ENCODE data around the gene ZNF219.
A peak's percentile ranks its signal among the peaks of the same experiment; 100 is the strongest.

The ZNF219 gene

DNA sequence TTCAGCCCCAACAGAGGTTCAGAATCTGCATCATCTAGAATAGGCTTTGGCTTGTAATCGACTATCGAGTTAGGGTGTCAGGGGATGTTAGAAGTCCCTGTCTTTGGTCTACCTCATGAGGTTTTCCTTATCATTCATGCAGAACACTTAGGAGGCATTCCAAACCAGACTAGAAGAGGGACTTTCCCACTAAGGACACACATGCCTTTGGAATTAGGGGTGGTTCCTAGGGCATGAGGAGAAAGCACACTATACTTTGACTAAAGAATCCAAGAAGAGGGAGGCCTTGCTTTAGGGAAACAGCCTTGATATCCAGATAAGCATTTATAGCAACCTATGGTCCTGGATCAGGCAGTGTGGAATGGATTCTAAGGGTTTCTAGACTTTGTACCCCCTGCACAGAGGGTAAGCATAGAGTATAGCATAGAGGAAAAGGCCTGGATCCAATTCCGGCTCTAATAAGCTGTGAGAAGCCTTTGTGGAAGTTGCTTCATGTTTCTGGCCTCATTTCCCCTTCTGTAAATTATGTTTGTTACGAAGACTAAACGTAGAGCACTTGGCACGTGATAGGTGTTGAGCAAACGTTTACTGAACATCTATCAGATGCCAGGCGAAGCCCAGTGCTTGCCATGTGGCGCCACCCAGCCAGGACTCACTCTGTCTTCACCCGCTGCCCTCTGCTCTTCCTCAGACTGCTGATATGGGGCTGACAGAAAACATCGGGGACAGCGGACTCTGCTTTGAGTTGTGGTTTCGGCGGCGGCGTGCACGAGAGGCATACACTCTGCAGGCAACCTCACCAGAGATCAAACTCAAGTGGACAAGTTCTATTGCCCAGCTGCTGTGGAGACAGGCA is 13.2 kb downstream of the ZNF219 start:
- DNase-seq: peak; percentile 95

DNA sequence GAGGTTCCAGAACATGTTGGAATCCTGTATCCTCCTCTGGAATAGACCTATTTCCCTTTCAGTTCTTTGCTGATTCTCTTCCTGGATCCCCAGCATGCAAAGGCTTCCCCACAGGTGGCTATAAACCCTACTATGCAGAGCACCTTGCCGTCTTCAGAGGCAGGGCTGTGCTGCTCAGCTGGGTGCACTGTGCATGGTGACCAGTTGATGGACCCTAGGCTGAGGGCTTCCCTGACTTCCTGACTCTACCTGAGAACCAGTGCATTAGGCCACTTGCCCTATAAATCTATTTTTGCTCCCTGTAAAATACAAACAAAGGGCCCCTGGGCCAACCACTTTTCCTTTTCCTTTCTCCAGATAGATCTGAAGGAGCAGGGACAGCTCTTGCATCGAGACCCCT is 14.1 kb downstream of the ZNF219 start:
- no peak for DNase-seq

DNA sequence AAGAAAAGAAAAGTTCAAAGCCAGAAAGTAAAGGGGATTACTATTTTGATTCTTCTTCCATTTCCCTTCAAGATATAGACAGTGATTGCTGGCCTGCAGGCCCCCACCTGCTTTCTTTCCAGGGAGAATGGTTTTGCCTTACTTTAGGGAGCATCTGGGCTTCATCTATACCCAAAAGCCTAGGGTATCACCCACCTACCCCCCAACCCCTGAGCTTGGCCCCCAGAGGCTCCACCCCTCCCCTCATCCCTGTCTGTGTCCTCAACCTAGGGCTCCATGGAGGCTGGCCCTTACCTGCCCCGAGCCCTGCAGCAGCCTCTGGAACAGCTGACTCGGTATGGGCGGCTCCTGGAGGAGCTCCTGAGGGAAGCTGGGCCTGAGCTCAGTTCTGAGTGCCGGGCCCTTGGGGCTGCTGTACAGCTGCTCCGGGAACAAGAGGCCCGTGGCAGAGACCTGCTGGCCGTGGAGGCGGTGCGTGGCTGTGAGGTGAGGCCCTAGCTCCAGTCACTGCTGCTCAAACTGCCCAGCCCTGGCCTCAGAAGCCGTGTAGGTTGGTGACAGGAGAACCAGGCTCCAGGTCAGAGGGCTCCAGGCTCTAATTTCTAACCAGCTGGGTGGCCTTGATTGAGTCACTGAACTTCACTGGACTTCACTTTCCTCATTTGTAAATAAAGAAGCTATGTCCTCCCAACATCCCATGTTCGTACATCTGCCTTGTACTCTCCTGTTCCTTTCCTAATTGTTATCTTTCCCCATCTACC is 14.7 kb downstream of the ZNF219 start:
- no peak for DNase-seq

DNA sequence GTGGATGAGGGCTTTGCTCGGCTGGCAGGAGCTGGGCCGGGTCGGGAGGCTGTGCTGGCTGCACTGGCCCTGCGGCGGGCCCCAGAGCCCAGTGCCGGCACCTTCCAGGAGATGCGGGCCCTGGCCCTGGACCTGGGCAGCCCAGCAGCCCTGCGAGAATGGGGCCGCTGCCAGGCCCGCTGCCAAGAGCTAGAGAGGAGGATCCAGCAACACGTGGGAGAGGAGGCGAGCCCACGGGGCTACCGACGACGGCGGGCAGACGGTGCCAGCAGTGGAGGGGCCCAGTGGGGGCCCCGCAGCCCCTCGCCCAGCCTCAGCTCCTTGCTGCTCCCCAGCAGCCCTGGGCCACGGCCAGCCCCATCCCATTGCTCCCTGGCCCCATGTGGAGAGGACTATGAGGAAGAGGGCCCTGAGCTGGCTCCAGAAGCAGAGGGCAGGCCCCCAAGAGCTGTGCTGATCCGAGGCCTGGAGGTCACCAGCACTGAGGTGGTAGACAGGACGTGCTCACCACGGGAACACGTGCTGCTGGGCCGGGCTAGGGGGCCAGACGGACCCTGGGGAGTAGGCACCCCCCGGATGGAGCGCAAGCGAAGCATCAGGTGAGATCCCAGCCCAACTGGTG is 16.8 kb downstream of the ZNF219 start:
- DNase-seq: no peak

DNA sequence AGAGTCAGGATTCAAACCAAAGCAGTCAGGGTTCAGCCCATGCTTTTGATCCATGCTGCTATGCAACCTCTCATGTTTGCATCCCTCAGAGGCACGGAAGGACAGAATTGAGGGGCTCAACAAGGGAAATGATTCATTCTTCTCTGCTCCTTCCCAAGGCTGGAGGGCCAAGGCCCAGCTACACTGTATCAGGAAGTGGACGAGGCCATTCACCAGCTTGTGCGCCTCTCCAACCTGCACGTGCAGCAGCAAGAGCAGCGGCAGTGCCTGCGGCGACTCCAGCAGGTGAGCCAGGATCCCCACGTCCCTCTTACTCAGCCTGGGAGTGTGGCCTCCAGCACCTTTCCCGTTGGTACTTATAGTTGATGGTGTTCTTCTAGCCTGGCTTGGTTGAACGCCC is 19.7 kb downstream of the ZNF219 start:
- no peak for DNase-seq

DNA sequence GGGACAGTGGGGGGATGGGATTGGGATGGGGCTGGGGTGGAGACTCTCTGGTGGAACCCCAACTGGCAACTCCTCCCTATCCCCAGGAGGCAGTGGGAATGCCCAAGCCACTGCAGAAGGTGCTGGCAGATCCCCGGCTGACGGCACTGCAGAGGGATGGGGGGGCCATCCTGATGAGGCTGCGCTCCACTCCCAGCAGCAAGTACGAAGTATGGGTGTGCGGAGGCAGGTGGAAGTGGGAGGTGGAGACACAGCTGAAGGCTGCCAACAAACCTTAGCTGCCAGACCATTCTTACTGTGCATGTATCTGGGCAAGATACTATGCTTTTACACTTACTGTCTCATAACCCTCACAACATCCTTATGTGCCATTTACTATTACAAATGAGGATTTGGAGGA is 20.2 kb downstream of the ZNF219 start:
- no peak for DNase-seq

DNA sequence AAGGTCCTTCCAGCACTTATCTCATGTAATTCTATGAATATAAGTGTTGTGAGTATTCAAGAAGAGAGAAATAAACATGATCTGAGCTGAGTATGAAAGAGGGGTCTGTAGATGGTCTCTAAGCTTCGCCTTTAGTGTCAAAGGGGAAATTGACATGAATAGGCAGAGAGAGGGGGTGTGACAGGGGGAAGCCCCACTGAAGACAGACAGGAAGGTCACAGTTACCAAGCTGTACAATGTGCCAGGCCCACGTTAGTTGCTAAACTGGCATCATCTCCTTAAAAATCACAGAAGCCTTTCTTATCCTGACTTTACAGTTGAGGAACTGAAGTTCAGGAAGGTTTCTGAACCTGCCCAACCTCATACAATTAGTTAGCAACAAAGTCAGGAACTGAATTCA is 20.8 kb downstream of the ZNF219 start:
- DNase-seq: no peak

DNA sequence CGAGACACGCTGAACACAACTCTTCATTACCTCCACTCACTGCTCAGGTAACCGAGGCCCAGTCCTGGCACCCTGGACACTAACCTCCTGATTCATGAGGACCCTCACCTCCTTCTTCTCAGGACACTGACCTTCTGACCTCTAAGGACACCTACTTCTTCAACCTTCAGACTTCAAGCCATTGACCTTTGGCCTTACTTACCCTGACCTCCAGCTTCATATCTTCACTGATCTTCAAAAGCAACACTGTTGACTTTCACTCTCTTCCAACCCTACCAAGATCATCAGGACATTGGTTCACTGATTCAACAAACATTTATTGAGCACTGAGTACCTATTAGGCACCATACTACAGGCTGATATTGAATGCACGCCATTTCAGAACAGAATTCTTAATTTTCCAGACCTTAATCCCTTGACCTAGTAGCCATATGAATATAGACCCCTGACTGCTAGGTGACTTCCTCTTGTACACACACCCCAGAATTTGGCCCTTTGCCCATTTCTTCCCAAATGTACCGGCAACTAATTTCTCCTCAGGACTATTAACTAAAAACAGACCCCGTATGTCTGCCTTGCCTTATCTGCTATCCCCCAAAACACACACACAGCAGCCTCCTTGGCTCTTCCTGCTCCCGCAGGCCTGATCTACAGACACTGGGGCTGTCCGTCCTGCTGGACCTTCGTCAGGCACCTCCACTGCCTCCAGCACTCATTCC is 22.6 kb downstream of the ZNF219 start:
- DNase-seq: no peak

DNA sequence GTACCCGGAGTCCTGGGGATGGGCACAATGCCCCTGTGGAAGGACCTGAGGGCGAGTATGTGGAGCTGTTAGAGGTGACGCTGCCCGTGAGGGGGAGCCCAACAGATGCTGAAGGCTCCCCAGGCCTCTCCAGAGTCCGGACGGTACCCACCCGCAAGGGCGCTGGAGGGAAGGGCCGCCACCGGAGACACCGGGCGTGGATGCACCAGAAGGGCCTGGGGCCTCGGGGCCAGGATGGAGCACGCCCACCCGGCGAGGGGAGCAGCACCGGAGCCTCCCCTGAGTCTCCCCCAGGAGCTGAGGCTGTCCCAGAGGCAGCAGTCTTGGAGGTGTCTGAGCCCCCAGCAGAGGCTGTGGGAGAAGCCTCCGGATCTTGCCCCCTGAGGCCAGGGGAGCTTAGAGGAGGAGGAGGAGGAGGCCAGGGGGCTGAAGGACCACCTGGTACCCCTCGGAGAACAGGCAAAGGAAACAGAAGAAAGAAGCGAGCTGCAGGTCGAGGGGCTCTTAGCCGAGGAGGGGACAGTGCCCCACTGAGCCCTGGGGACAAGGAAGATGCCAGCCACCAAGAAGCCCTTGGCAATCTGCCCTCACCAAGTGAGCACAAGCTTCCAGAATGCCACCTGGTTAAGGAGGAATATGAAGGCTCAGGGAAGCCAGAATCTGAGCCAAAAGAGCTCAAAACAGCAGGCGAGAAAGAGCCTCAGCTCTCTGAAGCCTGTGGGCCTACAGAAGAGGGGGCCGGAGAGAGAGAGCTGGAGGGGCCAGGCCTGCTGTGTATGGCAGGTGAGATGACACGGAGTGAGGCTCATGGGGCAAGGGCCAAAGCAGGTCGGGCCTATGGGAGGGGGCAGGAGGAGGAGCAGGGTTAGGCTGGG is 23.8 kb downstream of the ZNF219 start:
- no peak for DNase-seq

DNA sequence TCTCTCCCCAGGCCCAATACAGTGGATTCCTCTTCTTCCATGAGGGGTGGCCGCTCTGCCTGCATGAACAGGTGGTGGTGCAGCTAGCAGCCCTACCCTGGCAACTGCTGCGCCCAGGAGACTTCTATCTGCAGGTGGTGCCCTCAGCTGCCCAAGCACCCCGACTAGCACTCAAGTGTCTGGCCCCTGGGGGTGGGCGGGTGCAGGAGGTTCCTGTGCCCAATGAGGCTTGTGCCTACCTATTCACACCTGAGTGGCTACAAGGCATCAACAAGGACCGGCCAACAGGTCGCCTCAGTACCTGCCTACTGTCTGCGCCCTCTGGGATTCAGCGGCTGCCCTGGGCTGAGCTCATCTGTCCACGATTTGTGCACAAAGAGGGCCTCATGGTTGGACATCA is 24.5 kb downstream of the ZNF219 start:
- DNase-seq: no peak

DNA sequence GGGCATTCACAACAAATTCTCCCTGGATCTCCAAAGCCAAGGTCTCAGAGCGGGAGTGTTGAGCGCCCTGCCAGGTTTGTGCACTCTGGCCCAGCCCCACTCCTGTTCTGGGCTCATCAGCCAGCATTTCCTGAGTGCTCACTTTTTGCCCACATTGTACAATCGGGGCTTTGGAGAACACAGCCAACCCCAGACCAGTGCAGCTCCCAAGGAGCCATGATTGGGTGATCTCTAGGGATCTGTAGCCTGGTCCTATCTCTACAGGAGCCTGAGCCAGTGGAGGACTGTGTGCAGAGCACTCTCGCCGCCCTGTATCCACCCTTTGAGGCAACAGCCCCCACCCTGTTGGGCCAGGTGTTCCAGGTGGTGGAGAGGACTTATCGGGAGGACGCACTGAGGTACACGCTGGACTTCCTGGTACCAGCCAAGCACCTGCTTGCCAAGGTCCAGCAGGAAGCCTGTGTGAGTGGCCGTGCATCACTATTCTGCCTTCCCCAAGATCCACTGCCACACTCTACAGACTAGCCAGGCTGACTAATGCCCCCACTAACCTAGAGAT is 25.6 kb downstream of the ZNF219 start:
- DNase-seq: no peak

DNA sequence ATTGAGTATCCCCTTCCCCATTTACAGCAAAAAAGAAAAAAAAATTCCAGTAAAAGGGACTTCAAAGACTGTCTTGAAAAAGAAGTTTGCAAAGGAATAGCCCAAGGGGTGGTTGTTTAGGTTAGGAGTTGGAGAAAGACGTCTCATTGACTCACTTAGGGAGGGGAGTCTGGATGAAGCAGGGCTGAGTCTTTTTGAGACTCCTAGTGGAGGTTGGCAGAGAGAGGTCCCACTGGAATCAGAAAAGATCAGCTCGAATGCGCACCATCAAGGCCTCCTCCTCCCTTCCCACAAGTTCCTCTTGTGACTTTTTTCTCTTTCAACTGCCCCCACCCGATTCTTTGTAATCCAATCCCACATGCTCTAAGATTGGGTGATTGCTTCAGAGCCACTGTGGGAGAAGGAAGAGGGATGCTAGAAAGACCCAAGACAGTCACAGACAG is 26.4 kb downstream of the ZNF219 start:
- DNase-seq: peak; percentile 86

DNA sequence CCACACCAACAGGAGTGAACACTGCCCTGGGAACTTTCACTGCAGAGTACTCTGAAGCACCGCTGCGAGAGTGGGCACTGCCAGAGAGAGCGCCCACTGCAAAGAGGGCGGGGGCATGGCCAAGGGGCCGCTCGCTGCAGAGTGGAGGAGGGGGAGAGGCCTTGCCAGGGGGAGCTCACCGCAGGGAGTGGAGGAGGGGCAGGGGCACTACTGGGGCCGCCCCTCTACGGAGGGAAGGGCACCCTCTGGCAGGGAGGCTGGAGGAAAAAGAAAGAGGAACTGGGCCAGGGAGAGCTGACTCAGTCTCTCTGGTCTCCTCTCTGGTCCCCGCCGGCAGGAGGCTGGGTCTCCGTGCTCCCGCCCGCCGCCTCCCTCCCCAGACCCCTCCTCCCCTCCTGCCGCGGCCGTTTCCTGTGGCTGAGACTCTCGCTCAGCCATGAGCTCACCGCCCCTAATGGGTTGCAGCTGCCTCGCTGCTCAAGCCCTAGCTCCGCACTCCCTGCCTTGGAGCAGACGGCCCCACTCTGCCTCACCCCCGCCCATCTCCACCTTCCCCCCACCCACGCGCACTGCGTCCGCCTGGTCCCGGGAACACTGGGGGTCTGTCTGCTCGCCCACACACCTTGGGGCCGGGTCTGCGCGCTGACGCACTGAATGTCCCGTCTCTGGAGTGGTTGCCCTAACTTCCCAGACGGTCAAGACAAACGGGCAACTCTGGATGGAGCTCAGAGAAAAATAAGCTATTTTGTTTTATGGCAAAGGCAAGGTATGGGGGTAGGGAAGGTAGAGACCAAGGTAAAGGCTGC is 27.0 kb downstream of the ZNF219 start:
- peak; percentile 90 for DNase-seq

DNA sequence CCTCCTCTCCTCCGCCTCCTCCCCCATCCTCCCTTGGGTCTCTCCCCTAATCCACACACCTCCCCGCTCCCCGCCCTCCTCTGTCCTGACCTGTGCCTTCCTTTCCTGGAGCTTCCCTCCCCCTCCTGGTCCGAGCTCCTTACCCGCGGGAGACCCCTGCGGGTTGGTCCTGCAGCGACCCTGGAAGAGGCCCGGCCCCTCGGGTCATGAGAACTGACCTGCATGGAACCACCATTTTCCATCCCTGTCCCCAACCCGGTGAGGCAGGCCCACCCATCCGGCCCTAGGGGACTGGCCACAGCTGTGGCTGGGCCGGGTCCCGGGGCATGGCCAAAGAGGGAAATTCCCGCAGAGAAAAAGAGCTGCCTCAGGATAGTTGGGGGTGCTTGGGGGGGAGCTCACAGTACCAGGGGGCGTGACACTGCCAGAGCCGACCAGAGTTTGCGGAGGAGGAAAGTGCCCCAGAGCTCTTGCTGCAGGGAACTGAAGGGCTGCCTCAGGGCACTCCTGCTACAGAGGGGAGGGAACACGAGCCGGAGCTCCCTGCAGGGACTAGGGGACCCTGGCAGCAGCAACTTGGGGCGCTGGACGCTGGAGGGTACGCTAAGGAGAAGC is 27.7 kb downstream of the ZNF219 start:
- DNase-seq: peak; percentile 49

DNA sequence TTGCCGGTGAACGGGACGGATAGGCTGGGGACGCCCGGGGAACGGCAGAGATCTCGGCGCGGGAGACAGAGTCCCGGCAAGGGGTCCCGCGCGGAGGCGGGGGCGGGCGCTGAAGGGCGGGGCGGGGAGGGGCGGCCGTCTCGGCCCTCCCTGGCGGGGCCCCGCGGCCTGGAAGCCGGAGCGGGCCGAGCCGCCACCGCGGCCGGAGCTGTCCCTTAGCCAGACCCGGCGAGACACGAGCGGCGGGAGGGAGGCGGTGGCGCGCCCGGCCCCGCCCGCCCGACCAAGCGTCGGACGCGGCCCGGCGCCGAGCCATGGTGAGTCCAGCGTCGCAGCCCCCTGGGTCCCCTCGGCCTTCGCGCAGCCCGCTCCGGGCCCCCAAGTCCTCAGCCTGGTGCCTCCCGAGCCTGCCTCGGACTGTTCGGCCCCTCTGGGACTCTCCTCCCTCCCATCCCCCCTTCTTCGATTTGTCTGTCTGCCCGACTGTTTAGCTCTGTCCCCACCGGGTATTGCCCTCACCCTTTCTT is 28.3 kb downstream of the ZNF219 start, which contains the start of gene ARHGEF40:
Gene ARHGEF40, plus strand, starts transcription at position 222 of the 527 bp plus-strand sequence. Its CDS starts 93 bp downstream, at position 315.
- no peak for DNase-seq

DNA sequence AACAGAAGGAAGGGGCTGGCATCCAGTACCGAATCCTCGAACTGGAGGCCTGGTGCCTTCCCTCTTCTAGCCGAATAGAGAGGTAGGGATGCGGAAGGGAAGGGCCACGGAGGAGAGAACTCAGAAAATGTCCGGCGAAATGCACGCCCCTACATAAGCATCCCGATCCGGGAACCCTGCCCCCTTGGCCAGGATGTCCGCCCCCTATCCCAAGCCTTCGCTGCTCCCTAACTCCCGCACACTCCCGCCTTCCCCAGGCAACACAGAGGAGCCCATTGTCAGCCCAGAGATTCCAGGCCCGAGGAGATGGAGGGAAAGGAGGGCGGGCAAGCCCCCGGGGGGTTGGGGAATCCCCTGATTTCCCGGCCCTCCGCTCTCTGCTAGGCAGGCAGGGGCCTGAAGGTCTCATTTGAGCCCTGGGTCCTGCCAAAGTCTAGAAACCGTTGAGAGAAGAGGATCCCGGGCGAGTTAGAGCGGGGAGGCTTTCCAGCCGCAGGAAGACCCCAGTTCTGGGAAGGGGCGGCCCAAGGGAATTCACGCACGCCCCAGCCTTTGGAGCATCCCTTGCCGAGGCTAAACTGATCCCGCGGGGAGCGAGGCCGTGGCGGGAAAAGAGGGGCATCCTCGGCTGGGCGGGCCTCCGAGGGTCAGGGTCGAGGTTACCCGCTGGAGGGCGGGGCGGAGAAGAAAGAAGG is 28.9 kb downstream of the ZNF219 start:
- DNase-seq: no peak

DNA sequence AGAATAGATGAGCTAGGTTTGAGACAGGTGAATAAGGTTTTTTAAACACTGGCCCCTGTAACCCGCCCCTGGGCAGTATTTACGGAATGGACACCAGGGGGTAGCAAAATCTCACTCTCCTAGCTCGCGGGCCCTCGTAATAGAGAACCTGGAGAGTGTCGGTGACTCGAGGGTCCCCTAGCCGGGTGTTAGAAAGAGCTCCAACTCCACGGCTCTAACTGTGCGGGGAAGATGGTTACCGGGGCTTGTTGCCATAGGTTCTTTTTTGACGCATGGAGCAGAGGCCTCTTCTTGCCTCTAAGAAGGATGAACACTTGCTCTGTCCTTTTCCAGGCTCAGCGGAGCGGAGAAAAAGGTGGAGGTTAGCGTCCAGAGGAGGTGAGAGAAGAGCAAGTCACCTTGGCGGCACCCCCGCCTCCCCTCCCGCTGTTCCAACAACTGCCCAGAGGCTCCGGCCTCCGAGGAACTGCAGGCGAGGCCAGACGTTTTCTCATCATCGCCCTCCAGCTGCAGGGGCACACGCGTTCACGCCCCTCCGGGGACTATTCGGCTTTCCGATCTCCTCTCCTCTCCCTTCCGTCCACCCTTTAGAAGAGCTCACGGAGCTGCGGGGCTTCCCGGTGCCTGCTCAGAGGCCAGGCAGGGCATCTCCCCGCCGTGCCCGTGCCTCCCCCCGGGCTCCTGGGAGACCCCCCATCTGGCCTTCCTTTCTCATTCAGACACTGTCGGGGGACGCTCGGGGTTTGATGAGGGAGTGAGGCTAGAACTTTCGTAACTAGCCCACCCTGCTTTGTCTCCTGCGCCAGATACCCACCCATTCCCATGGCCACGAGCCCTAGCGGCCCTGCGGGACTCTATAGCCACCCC is 29.7 kb downstream of the ZNF219 start:
- DNase-seq: peak; percentile 27

DNA sequence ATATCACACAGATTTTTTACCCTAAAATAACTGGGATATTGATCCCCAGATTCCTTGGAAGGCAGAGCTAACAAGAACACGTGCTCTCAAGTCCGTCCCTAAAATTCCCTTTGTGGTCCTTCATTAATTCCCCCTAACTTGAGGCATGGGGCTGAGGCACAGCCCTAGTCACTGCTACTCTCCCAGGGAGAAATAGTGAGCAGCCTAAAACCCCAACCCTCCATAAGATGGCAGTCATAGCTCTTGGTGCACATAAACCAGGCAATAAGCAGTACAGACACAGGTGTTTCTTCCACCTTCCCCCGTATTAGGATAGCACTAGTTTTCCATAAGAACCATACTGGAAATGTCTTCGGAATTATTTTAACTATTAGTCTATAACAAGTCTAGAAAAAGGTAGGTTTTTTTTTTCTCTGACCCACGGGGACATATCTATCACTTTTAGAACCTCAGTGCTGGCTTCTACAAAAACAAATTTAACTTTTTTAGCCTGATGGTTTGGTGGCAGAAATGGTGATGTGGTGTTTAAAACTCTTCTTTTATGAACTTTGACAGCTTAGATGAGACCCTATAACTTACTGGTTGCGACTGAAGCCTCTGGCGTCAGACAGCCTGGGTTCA is 31.5 kb downstream of the ZNF219 start:
- DNase-seq: no peak

Data from GF-D8 (cell line).